HG02642 (cell line): ENCODE measurements around the gene CLRN1.

Source experiments
- ATAC-seq: cut with Tn5 transposase; IDR thresholded peaks from one replicate; pipeline ENCODE4 v1.9.1; 2021; ENCODE audit warnings: mild to moderate bottlenecking; ENCODE audit not compliant: unreplicated experiment, poor library complexity

CLRN1 gene

DNA sequence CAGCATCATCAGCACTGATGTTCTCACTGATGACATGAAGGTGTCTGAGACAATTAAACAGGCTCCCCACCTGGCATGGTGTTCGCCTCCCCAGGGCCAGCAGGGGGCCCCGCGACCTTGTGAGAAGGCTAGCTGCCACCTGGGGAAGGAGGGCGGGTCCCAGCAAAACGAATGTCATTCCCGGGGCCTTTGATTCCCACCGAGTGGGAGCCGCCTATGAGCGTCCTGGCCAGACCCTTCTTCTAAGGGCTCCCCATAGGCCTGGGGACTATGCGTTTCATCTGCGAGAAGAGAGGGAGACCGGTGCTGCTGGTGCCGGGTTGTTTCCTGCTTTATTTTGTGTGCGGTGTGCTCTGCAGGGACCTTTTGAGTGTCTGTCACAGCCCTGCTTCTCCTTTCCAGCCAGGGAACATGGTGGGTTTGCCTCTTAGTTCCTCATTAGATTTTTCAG is 46.8 kb downstream of the CLRN1 start:
- peak; percentile 93 for ATAC-seq

GRCh38 chr3:150922611-150923010 is 49.9 kb downstream of the CLRN1 start:
- ATAC-seq: no peak

GRCh38 chr3:150921209-150921608 is 51.3 kb downstream of the CLRN1 start:
- ATAC-seq: no peak

DNA sequence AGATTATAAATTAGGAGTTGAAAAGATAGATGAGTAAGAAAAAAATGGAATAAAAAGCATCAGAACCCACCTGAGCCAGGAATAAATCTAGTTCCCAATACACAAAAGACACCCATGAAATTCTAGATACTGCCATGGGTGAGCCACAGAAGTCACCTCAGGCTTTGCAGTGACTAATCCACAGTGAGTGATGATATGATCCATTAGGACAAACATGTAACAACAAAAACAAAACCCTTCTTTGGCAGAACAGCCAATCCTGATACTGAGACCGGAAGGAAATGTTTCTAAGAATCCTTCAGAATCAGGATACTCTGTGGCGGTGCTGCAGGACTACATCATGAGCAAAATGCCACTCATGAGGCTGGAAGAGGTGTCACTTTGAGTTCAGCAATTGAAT is 52.3 kb downstream of the CLRN1 start:
- ATAC-seq: no peak

DNA sequence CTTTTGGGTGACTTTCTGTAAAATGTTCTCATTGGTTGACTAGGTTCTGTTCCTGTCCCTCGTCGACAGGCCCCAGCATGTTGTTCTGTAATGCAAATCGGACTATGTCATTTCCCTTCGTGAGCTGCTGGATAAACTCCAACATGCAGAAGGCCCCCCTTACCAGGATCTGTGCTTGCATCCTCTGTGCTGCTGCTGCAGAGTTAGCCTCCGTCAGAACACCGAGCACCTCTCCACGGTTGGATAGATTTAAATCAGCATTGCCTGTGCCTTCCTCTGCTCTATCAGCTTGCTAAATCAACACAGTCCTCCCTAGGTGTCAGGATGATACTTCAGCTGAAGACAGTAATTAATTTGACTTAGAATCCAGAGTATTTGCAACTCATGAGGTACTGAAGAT is 54.6 kb downstream of the CLRN1 start:
- no peak for ATAC-seq

GRCh38 chr3:150913133-150913922 is 59.2 kb downstream of the CLRN1 start:
- ATAC-seq: no peak

DNA sequence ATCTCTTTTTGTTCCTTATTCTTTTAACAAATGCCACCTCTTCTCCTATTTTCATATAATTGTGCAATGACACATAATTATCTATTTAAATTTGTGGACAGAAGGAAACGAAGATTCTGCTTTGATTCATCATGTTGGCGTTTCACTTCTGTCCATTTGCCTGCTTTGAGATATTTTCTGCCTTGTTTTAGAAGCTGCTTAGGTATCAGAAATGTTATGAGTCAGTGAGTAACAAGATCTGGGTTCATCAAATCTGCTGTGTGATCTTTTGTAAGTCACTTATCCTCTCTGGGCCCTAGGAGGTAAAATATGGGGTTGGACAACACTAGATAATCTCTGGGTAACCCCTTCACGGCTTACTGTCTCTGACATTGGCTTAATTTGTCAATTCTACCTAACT is 60.0 kb downstream of the CLRN1 start:
- ATAC-seq: no peak

DNA sequence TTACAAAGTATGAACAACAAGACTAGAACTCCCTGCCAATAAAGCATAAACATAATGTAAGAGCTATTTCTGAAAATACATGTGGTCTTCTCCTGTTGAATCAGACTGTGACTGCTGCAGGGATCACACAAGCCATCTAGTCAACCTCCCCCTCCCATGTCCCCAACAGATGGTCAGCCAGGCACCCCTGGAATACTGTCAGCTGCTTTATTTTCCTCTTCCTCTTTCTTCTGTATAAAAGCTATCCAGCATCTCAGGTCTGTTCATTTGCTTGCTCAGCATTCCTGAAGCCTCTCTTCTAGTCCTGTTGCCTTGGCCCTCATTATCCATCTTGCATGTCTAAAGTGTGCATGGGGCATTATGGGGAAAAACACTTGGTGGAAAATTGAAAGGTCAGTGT is 60.8 kb downstream of the CLRN1 start:
- no peak for ATAC-seq

- no peak for ATAC-seq
Measured at GRCh38 chr3:150906461-150906860, 66.1 kb downstream of the CLRN1 start.

DNA sequence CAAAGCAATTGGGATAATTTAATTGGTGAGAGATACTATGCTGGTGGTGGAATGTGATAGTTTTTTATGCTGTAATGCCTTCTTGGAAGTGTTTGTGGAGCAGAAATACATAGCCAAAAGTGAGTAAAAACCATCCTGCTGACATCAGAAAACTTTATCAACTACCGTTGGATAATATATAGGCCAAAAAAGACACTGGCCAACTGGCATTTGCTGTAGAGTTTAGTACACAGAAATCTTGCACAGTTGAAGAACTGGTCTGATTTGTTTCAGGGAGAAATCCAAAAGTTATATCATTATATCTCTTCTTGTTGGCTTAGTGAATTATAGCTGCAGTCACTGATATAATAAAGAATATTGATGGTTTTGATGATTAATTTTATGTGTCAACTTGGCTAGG is 66.8 kb downstream of the CLRN1 start:
- ATAC-seq: no peak

GRCh38 chr3:150905339-150905738 is 67.2 kb downstream of the CLRN1 start, which contains the start of gene MINDY4B:
TSS of gene MINDY4B (minus strand) at chr3:150905439. CDS start at chr3:150905439, 0 bp downstream.
- no peak for ATAC-seq

- no peak for ATAC-seq
Measured at GRCh38 chr3:150902988-150903387, 69.5 kb downstream of the CLRN1 start.

- ATAC-seq: no peak
Measured at GRCh38 chr3:150901793-150902192, 70.7 kb downstream of the CLRN1 start.

GRCh38 chr3:150899141-150899540 is 73.4 kb downstream of the CLRN1 start:
- no peak for ATAC-seq

DNA sequence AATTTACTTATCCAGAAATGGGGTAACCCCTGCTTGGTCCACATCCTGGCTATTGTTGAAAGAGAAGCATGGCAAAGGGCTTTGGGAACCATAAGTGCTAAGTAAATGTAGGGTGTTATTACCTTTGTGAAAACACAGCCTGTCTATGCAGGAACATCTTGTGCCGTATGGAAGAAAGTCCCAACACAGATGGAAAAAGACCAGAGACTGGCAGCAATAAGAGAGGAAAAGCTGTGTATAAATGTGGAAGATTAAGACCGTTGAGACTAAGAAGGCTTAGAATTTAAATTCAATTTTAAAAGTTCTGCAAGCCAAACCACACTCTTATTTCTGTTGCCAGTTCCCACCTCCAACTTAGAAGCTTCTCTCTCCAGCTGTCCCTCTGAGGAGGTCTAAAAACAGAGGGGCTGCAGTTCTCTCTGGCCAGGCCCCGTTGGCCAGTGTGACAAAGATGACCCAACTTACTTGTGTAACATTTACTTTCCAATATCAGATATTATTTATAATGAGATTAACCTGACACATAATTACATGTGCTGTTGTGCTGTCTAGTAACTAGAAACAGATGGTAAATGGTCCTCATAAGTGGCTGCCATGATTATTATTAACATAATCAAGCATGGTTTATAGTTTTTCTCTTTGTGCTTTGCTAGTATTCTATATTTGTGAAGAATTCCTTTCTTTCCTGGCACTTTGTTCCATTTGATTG is 74.3 kb downstream of the CLRN1 start:
- no peak for ATAC-seq

GRCh38 chr3:150897592-150897991 is 74.9 kb downstream of the CLRN1 start:
- no peak for ATAC-seq

- no peak for ATAC-seq
Measured at GRCh38 chr3:150890831-150891230, 81.7 kb downstream of the CLRN1 start.

DNA sequence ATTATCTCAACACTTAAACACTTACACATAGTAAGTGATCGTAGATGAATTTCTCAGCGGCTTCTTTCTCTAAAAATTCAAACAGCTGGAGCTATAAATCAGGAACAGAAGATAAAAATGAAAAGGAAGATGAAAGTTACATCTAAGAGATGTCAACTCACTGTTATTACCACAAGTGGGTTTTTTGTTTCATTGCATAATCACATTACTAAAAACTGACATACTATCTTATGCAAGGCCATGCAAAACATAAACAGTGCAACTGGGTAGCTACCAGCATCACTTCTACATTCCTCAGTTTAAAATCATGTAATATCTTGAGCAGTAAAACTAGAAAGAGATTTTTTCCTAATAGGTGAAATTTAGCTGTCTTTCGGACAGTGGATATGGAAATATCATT is 82.2 kb downstream of the CLRN1 start:
- ATAC-seq: no peak

DNA sequence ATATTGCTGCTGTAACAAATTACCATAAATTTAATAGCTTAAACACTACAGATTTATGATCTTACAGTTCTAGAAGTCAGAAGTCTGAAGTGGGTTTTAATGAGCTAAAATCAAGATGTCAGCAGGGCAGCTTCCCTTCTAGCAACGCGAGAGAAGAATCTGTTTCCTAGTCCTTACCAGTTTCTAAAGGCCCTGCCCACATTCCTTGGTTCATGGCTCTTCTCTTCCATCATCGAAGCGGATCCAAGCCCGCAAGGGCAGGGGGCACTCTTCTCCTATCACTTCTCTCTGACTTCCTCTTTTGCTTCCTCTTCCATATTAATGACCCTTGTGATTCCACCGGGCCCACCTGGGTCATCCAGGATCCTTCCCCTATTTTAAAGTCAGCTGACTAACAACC is 83.4 kb downstream of the CLRN1 start:
- no peak for ATAC-seq

GRCh38 chr3:150887031-150887430 is 85.5 kb downstream of the CLRN1 start:
- ATAC-seq: no peak

- ATAC-seq: no peak
Measured at GRCh38 chr3:150885535-150885934, 87.0 kb downstream of the CLRN1 start.
